H9 (cell line): ENCODE measurements around the gene CHPF2. TPM values are rescaled to one million over a fixed set of nuclear protein-coding genes. Genes with fewer than 3 reads are reported as not detected.

Source experiments
- DNase-seq: peaks from one replicate; pipeline ENCODE4 v3.0.0-alpha.2; 2017
- H2AFZ ChIP-seq: one replicate; pipeline ENCODE4 v1.6.1; 2013; ENCODE audit warnings: mild to moderate bottlenecking, low read length, control low read depth, moderate library complexity
- H2AK5ac ChIP-seq: 2 replicates; pipeline ENCODE4 v1.6.1; 2013; ENCODE audit warnings: low read length, control low read depth, mixed read lengths; ENCODE audit not compliant: insufficient read length
- H2BK120ac ChIP-seq: one replicate; pipeline ENCODE4 v1.6.1; 2013; ENCODE audit warnings: low read depth, mild to moderate bottlenecking, low read length, control low read depth, inconsistent platforms; ENCODE audit not compliant: poor library complexity, severe bottlenecking
- H2BK12ac ChIP-seq: 2 replicates; pipeline ENCODE4 v1.6.1; 2013; ENCODE audit warnings: low read length, control low read depth, mixed read lengths, low read depth; ENCODE audit not compliant: insufficient read length
- H2BK15ac ChIP-seq: 2 replicates; pipeline ENCODE4 v1.6.1; 2013; ENCODE audit warnings: low read depth, low read length, control low read depth
- H2BK20ac ChIP-seq: one replicate; pipeline ENCODE4 v1.6.1; 2013; ENCODE audit warnings: low read depth, mild to moderate bottlenecking, low read length, control low read depth, inconsistent platforms; ENCODE audit not compliant: poor library complexity, severe bottlenecking
- H2BK5ac ChIP-seq: 2 replicates; pipeline ENCODE4 v1.6.1; 2013; ENCODE audit warnings: low read length, control low read depth, mixed read lengths; ENCODE audit not compliant: insufficient read length
- H3K14ac ChIP-seq: 2 replicates; pipeline ENCODE4 v1.6.1; 2013; ENCODE audit warnings: low read length, control low read depth; ENCODE audit not compliant: insufficient read depth
- H3K18ac ChIP-seq: 2 replicates; pipeline ENCODE4 v1.6.1; 2013; ENCODE audit warnings: low read depth, mild to moderate bottlenecking, mixed read lengths, low read length, control low read depth; ENCODE audit not compliant: insufficient read length
- H3K23ac ChIP-seq: 2 replicates; pipeline ENCODE4 v1.6.1; 2013; ENCODE audit warnings: low read length, control low read depth, mixed read lengths, low read depth; ENCODE audit not compliant: insufficient read length
- H3K23me2 ChIP-seq: 2 replicates; pipeline ENCODE4 v1.6.1; 2013; ENCODE audit warnings: low read depth, mild to moderate bottlenecking, mixed read lengths, low read length, control low read depth; ENCODE audit not compliant: insufficient read length, poor library complexity, severe bottlenecking
- H3K27ac ChIP-seq: 2 replicates; pipeline ENCODE4 v1.5.1; 2013; ENCODE audit warnings: low read length, control low read depth, mixed read lengths, low read depth; ENCODE audit not compliant: insufficient read length
- H3K27me3 ChIP-seq: 2 replicates; pipeline ENCODE4 v1.6.1; 2013; ENCODE audit warnings: low read length, control low read depth, inconsistent platforms; ENCODE audit not compliant: insufficient read depth
- H3K4ac ChIP-seq: 2 replicates; pipeline ENCODE4 v1.6.1; 2013; ENCODE audit warnings: low read depth, mild to moderate bottlenecking, control low read depth, inconsistent platforms, low read length, moderate library complexity
- H3K4me1 ChIP-seq: 2 replicates; pipeline ENCODE4 v1.6.1; 2013; ENCODE audit warnings: low read length, control low read depth, inconsistent platforms; ENCODE audit not compliant: insufficient read depth
- H3K4me2 ChIP-seq: 2 replicates; pipeline ENCODE4 v1.6.1; 2013; ENCODE audit warnings: low read length, control low read depth, mixed read lengths; ENCODE audit not compliant: insufficient read length, insufficient read depth
- H3K56ac ChIP-seq: 2 replicates; pipeline ENCODE4 v1.6.1; 2013; ENCODE audit warnings: low read depth, mild to moderate bottlenecking, mixed read lengths, low read length, control low read depth; ENCODE audit not compliant: insufficient read length
- H3K79me1 ChIP-seq: 2 replicates; pipeline ENCODE4 v1.6.1; 2013; ENCODE audit warnings: low read depth, mild to moderate bottlenecking, moderate library complexity, low read length, control low read depth, inconsistent platforms; ENCODE audit not compliant: insufficient read depth, poor library complexity, severe bottlenecking
- H3K79me2 ChIP-seq: 2 replicates; pipeline ENCODE4 v1.6.1; 2013; ENCODE audit warnings: low read length, control low read depth, inconsistent platforms; ENCODE audit not compliant: insufficient read depth
- H3K9ac ChIP-seq: 2 replicates; pipeline ENCODE4 v1.6.1; 2013; ENCODE audit warnings: low read length, control low read depth, mixed read lengths; ENCODE audit not compliant: insufficient read length; ENCODE audit errors: extremely low read depth
- H3K9me3 ChIP-seq: one replicate; pipeline ENCODE4 v1.6.1; 2013; ENCODE audit warnings: low read depth, low read length, inconsistent platforms; ENCODE audit not compliant: control insufficient read depth
- H3T11ph ChIP-seq: one replicate; pipeline ENCODE4 v1.6.1; 2013; ENCODE audit warnings: mild to moderate bottlenecking, low read length, control low read depth, inconsistent platforms
- H4K20me1 ChIP-seq: one replicate; pipeline ENCODE4 v1.6.1; 2013; ENCODE audit not compliant: control insufficient read depth, insufficient read length, insufficient read depth
- H4K5ac ChIP-seq: 2 replicates; pipeline ENCODE4 v1.6.1; 2013; ENCODE audit warnings: low read depth, mild to moderate bottlenecking, mixed read lengths, low read length, control low read depth; ENCODE audit not compliant: insufficient read length
- H4K8ac ChIP-seq: replicated peaks from 2 replicates; pipeline ENCODE4 v1.6.1; 2013; ENCODE audit warnings: low read length, control low read depth, mixed read lengths, low read depth; ENCODE audit not compliant: insufficient read length
- H4K91ac ChIP-seq: 2 replicates; pipeline ENCODE4 v1.6.1; 2013; ENCODE audit warnings: low read depth, mild to moderate bottlenecking, moderate library complexity, mixed read lengths, low read length, control low read depth; ENCODE audit not compliant: insufficient read length
- H3K27ac Mint-ChIP-seq, 3 experiments: 2 replicates in 2 of 3; 3 replicates in 1 of 3; pipeline ENCODE4 v1.8.0; 2020 to 2021; ENCODE audit warnings: mixed read lengths in 3 of 3, mild to moderate bottlenecking in 1 of 3, moderate library complexity in 1 of 3
- H3K27me3 Mint-ChIP-seq: 2 replicates; pipeline ENCODE4 v1.8.0; 2021; ENCODE audit warnings: low read depth, mild to moderate bottlenecking, moderate library complexity, mixed read lengths
- H3K36me3 Mint-ChIP-seq, 3 experiments: 2 replicates in 2 of 3; 3 replicates in 1 of 3; pipeline ENCODE4 v1.8.0; 2020 to 2021; ENCODE audit warnings: low read depth in 3 of 3, mixed read lengths in 3 of 3; ENCODE audit not compliant: insufficient read depth in 1 of 3
- H3K4me1 Mint-ChIP-seq, 2 experiments: 2 replicates each; pipeline ENCODE4 v1.8.0; 2020; ENCODE audit warnings: mixed read lengths in 2 of 2
- H3K4me3 Mint-ChIP-seq, 2 experiments: 2 replicates in 1 of 2; 3 replicates in 1 of 2; pipeline ENCODE4 v1.8.0; 2020 to 2021; ENCODE audit warnings: mild to moderate bottlenecking in 2 of 2, mixed read lengths in 2 of 2, moderate library complexity in 1 of 2
- H3K9me3 Mint-ChIP-seq, 2 experiments: 2 replicates in 1 of 2; 3 replicates in 1 of 2; pipeline ENCODE4 v1.8.0; 2020; ENCODE audit warnings: mild to moderate bottlenecking in 2 of 2, mixed read lengths in 2 of 2, moderate library complexity in 1 of 2
- CTCF ChIP-seq: fragments of 200-600 bp; sonication (generic); conservative IDR thresholded peaks from 3 replicates; pipeline ENCODE4 v1.8.0; 2021; ENCODE audit warnings: antibody characterized with exemption, mild to moderate bottlenecking
- WGBS: extraction: QIAGEN DNeasy Blood & Tissue Kit; methylation state at CpG from one replicate; pipeline ENCODE4 v1.1.7; 2013; ENCODE audit warnings: missing lambda C conversion rate, low lambda C conversion rate, mixed read lengths; ENCODE audit not compliant: insufficient read length; ENCODE audit errors: extremely low coverage; 5-methylcytosine and 5-hydroxymethylcytosine counted together
- total RNA-seq: library from RNA; stranded (reverse); gene quantifications from 2 replicates; pipeline ENCODE4 v1.2.1, GENCODE V29; 2021

CHPF2 gene
- total RNA-seq, 1 experiment from 2014 or later, result 25.7 TPM

- H3K27ac ChIP-seq, result no peak overlapping the region
- H3K9ac ChIP-seq, result no peak overlapping the region
- Mint-ChIP-seq H3K36me3 (no peaks in the 10 kb centered on the region; a peak in 1 of 7 replicates), H3K9me3 (no peaks in the 10 kb centered on the region), H3K4me1 (no peaks in the 10 kb centered on the region), H3K4me3 (no peak overlapping the region), H3K27ac (no peak overlapping the region), H3K27me3 (peaks cover 39% of the 10 kb centered on the region)
- no peaks in the 10 kb centered on the region for H3K79me2 ChIP-seq
- no peak overlapping the region for H4K5ac ChIP-seq
- no peak overlapping the region for H4K91ac ChIP-seq
- no peak overlapping the region for H2BK5ac ChIP-seq
- H4K20me1 ChIP-seq, result no peaks in the 10 kb centered on the region
- H3K9me3 ChIP-seq, result no peaks in the 10 kb centered on the region
- H3K4ac ChIP-seq, result no peak overlapping the region
- H2BK20ac ChIP-seq, result no peak overlapping the region
- TF ChIP-seq CTCF, result no peak
- H3K27me3 ChIP-seq, result no peaks in the 10 kb centered on the region
- DNase-seq, result no peak
- H3K18ac ChIP-seq, result no peak overlapping the region
- WGBS, result no CpG with 5 or more reads among the region's 22 CpGs
- no peaks in the 10 kb centered on the region for H3K4me1 ChIP-seq
- H2BK12ac ChIP-seq, result no peak overlapping the region
- no peak overlapping the region for H2AFZ ChIP-seq
- no peak overlapping the region for H4K8ac ChIP-seq
- H3K14ac ChIP-seq, result no peak overlapping the region; the same call in 1 of the 2 replicates
- no peak overlapping the region for H3T11ph ChIP-seq
- H3K23me2 ChIP-seq, result no peaks in the 10 kb centered on the region
- H2BK15ac ChIP-seq, result no peak overlapping the region
- H3K56ac ChIP-seq, result no peak overlapping the region
- no peak overlapping the region for H2BK120ac ChIP-seq
- no peak overlapping the region for H3K4me2 ChIP-seq
- no peak overlapping the region for H2AK5ac ChIP-seq
- H3K23ac ChIP-seq, result no peak overlapping the region
- H3K79me1 ChIP-seq, result no peaks in the 10 kb centered on the region
Measured at GRCh38 chr7:151187409-151188251, 44.7 kb upstream of the CHPF2 start.
